Activated CD4-positive, CD25-positive, alpha-beta regulatory T cell treated with anti-CD3 and anti-CD28 coated beads, Interleukin-2, amount 50 U/mL, for 16 hours (primary cell): ENCODE data around the gene TMEM260.

Experiments
- DNase-seq: peaks from one replicate; pipeline ENCODE4 v3.0.0-alpha.2; 2020; ENCODE audit warnings: low read depth, low spot score

TMEM260 gene

GRCh38 chr14:56579345-56580220 lies at the start of gene TMEM260:
Gene TMEM260 (plus strand): TSS chr14:56579798. CDS start chr14:56579915, 117 bp downstream.
- peak; percentile 86 for DNase-seq

DNA sequence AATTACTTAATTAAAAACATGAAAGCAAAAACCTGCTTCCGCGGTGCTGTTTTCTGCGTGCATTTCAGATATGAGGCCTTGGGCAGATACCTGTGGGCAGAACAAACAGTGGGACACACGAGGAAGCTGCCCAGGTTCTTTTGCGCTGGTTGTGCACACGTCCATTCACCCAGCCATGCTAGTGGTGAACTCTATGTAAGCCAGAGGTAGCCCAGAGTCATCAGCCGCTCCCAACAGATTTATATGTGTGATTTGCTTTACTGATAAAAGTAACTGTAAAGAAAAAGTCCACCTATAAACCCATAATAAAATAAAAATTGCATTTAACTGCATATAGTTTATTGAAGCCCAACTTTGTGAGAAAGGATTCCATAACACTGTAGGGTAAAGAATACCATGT lies 47.1 kb upstream of the TMEM260 start:
- DNase-seq: no peak

DNA sequence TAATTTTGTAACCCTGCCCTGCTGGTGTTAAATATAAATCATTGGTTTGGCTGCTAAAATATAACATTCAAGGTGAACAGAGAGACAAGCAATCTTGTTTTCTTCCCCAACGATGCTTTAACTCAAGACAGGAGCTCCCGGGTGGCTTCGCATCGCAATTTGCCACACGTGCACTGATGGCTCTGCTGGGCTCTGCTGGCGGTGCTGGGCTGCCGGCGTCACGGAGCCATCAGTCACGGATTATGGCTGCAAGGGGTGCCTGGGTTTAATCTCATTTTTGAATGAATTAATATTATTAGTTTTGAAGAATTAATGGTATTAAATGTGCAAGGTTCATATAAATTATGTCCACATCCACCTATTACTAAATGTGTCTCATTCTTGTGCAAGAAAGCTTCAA lies 44.9 kb upstream of the TMEM260 start:
- DNase-seq: no peak

- no peak for DNase-seq
Observed at GRCh38 chr14:56539862-56540261, 39.7 kb upstream of the TMEM260 start.

DNA sequence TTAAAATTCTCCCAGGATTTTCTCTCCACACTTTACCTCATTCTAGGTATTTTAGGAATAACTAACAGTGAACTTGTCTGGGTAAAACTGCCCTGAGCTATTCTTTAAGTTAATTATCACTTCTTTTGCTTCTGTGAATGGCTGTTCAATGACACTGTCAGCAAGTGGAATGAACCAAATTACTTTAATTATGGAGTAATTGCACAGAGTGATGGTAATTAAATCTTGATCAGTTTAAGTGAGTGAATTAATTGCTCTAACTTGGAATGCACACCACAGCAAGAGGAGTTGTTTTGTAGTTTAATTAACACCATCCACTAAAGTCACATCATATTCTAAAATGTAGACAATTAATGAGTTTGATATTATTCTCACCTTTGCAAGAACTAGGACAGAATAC lies 36.2 kb upstream of the TMEM260 start:
- no peak for DNase-seq

GRCh38 chr14:56549721-56550120 lies 29.9 kb upstream of the TMEM260 start:
- DNase-seq: no peak

GRCh38 chr14:56552615-56553014 lies 27.0 kb upstream of the TMEM260 start:
- DNase-seq: no peak

DNA sequence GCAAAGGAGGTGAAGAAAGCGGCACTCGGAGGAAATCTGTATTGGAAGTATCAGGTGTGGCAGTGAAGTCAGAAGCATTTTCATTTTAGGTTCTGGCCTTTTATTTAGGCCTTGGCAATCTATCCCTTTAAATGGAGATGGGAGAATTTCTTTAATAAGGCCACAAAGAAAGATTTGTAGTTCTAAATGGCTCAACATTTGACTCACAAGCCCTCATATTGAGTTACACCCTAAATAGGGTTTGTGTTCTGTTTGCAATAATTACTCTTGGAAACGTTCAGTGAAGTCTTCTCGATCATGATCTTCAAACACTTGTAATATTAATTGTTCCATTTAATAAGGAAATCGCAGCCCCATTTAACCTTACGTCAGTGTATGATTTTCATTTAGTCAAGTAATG lies 25.3 kb upstream of the TMEM260 start:
- no peak for DNase-seq

- DNase-seq: no peak
Observed at GRCh38 chr14:56555921-56556570, 23.6 kb upstream of the TMEM260 start.

DNA sequence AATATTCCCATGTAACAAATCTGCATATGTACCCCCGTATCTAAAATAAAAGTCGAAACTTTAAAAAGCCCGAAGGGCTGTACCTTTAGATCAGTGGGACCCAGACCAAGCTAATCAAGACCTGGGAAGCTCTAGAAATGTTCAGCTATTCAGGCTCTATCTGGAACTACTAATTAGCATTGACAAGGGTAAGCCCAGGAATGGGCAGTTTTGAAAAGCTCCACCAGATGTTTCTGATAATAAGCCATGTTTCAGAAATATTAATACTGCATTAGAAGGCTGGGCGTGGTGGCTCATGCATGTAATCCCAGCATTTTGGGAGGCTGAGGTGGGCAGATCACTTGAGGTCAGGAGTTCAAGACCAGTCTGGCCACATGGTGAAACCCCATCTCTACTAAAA lies 20.4 kb upstream of the TMEM260 start:
- no peak for DNase-seq

GRCh38 chr14:56561606-56562005 lies 18.0 kb upstream of the TMEM260 start:
- no peak for DNase-seq

- no peak for DNase-seq
Observed at GRCh38 chr14:56562883-56563282, 16.7 kb upstream of the TMEM260 start.

- DNase-seq: no peak
Observed at GRCh38 chr14:56569174-56569573, 10.4 kb upstream of the TMEM260 start.

GRCh38 chr14:56570295-56570694 lies 9.3 kb upstream of the TMEM260 start:
- no peak for DNase-seq

DNA sequence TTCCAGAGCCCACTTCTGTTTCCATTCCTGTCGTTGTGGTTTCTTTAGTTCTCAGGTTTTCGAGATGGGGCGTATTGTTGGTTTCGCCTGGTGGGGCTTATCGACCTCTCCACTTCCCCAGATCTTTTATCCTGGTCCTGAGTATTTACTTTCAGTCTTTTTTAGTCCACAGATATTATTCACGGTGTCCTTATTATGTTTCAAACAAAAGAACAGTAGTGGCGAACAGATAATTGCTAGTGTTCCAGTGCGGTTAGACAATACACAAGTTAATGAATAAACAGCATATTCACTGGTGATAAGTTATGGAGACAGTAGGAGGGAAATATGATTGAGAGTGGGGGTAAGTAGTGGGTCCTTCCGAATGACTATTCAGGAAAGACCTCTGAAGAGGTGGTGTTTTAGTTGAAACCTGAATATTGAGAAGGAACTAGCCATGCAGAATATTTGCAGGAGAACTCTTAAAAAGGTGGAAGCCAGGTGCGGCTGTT lies 668 bp downstream of the TMEM260 start:
- DNase-seq: no peak

DNA sequence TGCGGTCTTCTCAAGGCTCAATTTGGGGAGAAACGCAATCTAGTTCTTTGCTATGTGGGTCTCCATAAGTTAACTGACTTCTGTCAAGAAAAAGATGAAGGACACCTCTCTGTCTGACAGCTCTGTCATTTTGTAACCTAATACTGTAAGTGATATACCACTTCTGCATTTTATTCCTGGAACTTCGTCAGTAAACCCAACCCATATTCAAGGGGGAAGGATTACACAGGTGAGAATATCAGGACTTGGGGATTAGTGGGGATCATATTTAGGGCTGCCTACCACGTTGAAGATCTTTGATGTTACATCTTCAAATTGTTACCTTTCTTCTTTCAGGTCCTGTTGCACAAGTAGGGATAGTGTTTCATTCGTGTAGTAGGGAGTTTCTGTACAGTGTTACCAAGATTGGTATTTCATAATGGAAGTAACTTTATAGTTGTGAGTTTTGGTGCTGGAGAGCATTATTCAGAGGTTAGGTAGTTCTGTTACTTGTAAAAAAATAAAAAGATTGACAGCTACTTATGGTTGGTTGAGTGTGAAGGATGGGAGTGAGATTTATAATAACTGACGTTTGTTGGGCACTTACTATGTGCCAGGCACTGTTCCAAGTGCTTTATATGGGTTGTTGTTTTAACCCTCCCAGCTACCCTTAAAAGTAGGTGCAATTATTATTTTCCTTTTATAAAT lies 1.6 kb downstream of the TMEM260 start:
- DNase-seq: no peak

- DNase-seq: no peak
Observed at GRCh38 chr14:56585461-56586084, 6.0 kb downstream of the TMEM260 start.

DNA sequence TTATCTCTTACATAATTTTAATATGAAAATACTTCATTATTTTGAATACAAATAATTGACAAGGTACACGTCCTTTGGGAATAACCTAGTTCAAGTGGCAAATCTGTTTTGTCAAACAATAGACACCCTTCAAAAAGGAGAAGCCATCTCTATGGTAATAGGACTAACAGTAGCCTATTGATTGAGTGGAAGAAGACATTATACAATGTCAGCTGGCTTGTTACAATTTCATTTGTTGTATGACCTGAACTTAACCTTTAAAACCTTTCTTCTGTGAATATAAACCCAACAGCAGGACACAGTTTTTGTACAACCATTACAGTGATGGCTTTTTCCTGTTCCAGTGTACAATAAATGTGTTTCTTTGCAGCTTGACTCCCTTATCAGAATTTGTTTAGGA lies 8.1 kb downstream of the TMEM260 start:
- no peak for DNase-seq

- DNase-seq: no peak
Observed at GRCh38 chr14:56590535-56590960, 10.9 kb downstream of the TMEM260 start.

GRCh38 chr14:56592746-56593544 lies 13.3 kb downstream of the TMEM260 start:
- DNase-seq: no peak

- no peak for DNase-seq
Observed at GRCh38 chr14:56594428-56594827, 14.8 kb downstream of the TMEM260 start.
